HepG2 (cell line): ENCODE results near the gene NEMF. TPM values are rescaled to one million over a fixed set of nuclear protein-coding genes. Genes with fewer than 3 reads are reported as not detected.
"Not testable (repeated sequence)": the region's sequence is repeated elsewhere in the genome, so short reads cannot be mapped to it uniquely, and the experiment has no call there.

Source experiments
- ATAC-seq: fragments of 200-7000 bp; cut with Tn5 transposase; 3 replicates; pipeline ENCODE4 v1.9.1; 2020; ENCODE audit warnings: mild to moderate bottlenecking, moderate library complexity
- BruUV-seq: library from RNA; stranded (reverse); fragments of 400-500 nt; replicated peaks from 2 replicates; lab custom pipeline; 2021; lab: Mats Ljungman, UMichigan
- CTCF ChIA-PET: fragments of 300-600 bp; formaldehyde crosslinking; extraction: SDS; loops from one replicate; lab custom pipeline; 2021; ENCODE audit warnings: low total read pairs, inconsistent platforms, low intra/inter-chr PET ratio; lab: Yijun Ruan, JAX
- POLR2A ChIA-PET: fragments of 350-600 bp; sonication (Branson Sonifier 250); formaldehyde crosslinking; loops from one replicate; lab custom pipeline; 2020; ENCODE audit warnings: antibody characterized with exemption, inconsistent platforms; lab: Yijun Ruan, JAX
- DNase-seq: peaks from one replicate; pipeline ENCODE4 v3.0.0-alpha.2; 2015; ENCODE audit warnings: low spot score
- FAIRE-seq: peaks from 3 replicates; lab custom pipeline; 2011; peaks lifted over from hg19 to GRCh38; lab: Jason Lieb, UNC
- H2AFZ ChIP-seq: one replicate; pipeline ENCODE4 v1.6.1; 2011; ENCODE audit warnings: low read length, inconsistent platforms
- H3K27ac ChIP-seq: fragments of 300-600 bp; 3 replicates; pipeline ENCODE4 v1.8.0; 2011; ENCODE audit warnings: mixed run types, mild to moderate bottlenecking, mixed read lengths, low read length, inconsistent platforms; ENCODE audit not compliant: insufficient read depth; ENCODE audit errors: extremely low read length
- H3K27me3 ChIP-seq, 2 experiments: fragments of 200-600 bp in 1 of 2; 2 replicates in 1 of 2; 3 replicates in 1 of 2; pipeline versions ENCODE4 v1.6.0 to v1.8.0; 2011; ENCODE audit warnings: low read length in 2 of 2, mild to moderate bottlenecking in 2 of 2, moderate library complexity in 2 of 2, inconsistent platforms in 1 of 2; ENCODE audit not compliant: insufficient read depth in 2 of 2, control insufficient read depth in 1 of 2
- H3K36me3 ChIP-seq, 2 experiments: fragments of 200-600 bp in 1 of 2; replicated peaks in 1 of 2; 2 replicates in 1 of 2; 3 replicates in 1 of 2; pipeline versions ENCODE4 v1.5.1 to v1.8.0; 2011; ENCODE audit warnings: low read length in 2 of 2, inconsistent platforms in 1 of 2; ENCODE audit not compliant: insufficient read depth in 2 of 2, control insufficient read depth in 1 of 2
- H3K4me1 ChIP-seq: 2 replicates; pipeline ENCODE4 v1.5.1; 2012; ENCODE audit warnings: low read length, inconsistent platforms; ENCODE audit not compliant: insufficient read depth
- H3K4me2 ChIP-seq: 2 replicates; pipeline ENCODE4 v1.6.0; 2011; ENCODE audit warnings: low read depth, low read length, inconsistent platforms
- H3K4me3 ChIP-seq, 3 experiments: fragments of 200-600 bp in 1 of 3; sonication (generic), shearing (Covaris generic) in 1 of 3; replicated peaks in 1 of 3; 2 replicates each; pipeline ENCODE4 v1.5.1; 2011 to 2016; ENCODE audit warnings: low read length in 3 of 3, inconsistent platforms in 2 of 3, low read depth in 2 of 3, mild to moderate bottlenecking in 2 of 3, control low read depth in 1 of 3, mixed read lengths in 1 of 3; ENCODE audit not compliant: insufficient read depth in 1 of 3
- H3K79me2 ChIP-seq: one replicate; pipeline ENCODE4 v1.6.1; 2011; ENCODE audit warnings: low read length, inconsistent platforms; ENCODE audit not compliant: insufficient read depth
- H3K9ac ChIP-seq: 2 replicates; pipeline ENCODE4 v1.6.0; 2011; ENCODE audit warnings: mild to moderate bottlenecking, low read depth, low read length, inconsistent platforms; ENCODE audit not compliant: insufficient read depth
- H3K9me3 ChIP-seq: 2 replicates; pipeline ENCODE4 v1.5.1; 2012; ENCODE audit warnings: mild to moderate bottlenecking, low read length
- H4K20me1 ChIP-seq: 2 replicates; pipeline ENCODE4 v1.6.0; 2011; ENCODE audit warnings: inconsistent platforms, mild to moderate bottlenecking, low read length, moderate library complexity; ENCODE audit not compliant: insufficient read depth
- ATF7 ChIP-seq, 2 experiments: fragments of 450-650 bp in 1 of 2; sonication (generic) in 1 of 2; formaldehyde crosslinking in 1 of 2; IDR thresholded peaks; 2 replicates each; pipeline versions ENCODE4 v1.4.0 to v1.6.1; 2016 to 2020; ENCODE audit warnings: antibody characterized with exemption in 1 of 2, mild to moderate bottlenecking in 1 of 2, missing genetic modification reagents in 1 of 2
- FOXC1 ChIP-seq: sonication (generic); formaldehyde crosslinking; IDR thresholded peaks from 2 replicates; pipeline ENCODE4 v1.8.0; 2022; ENCODE audit warnings: mild to moderate bottlenecking, missing genetic modification reagents, borderline replicate concordance
- KLF15 ChIP-seq: sonication (generic); formaldehyde crosslinking; IDR thresholded peaks from 2 replicates; pipeline ENCODE4 v1.8.1; 2023; ENCODE audit warnings: borderline replicate concordance, mild to moderate bottlenecking, inconsistent platforms, missing genetic modification reagents, mixed read lengths
- MAFF ChIP-seq: IDR thresholded peaks from 2 replicates; pipeline ENCODE4 v1.6.1; 2011; ENCODE audit warnings: low read depth, low read length, improper control_type of control experiment
- MAFK ChIP-seq, 2 experiments: IDR thresholded peaks in 1 of 2; conservative IDR thresholded peaks in 1 of 2; 2 replicates each; pipeline ENCODE4 v1.6.1; 2011; ENCODE audit warnings: improper control_type of control experiment in 2 of 2, low read length in 2 of 2
- MIXL1 ChIP-seq: IDR thresholded peaks from 2 replicates; pipeline ENCODE4 v1.6.1; 2016
- RBFOX2 ChIP-seq: fragments of 200-400 bp; formaldehyde crosslinking; IDR thresholded peaks from 2 replicates; pipeline ENCODE4 v1.6.1; 2017; ENCODE audit warnings: low read depth, mild to moderate bottlenecking, low read length
- ZNF34 ChIP-seq: sonication (generic); formaldehyde crosslinking; IDR thresholded peaks from 2 replicates; pipeline ENCODE4 v1.4.0; 2020; ENCODE audit warnings: mild to moderate bottlenecking, missing genetic modification reagents, borderline replicate concordance
- ZNF629 ChIP-seq: sonication (generic); formaldehyde crosslinking; conservative IDR thresholded peaks from 2 replicates; pipeline ENCODE4 v1.5.0; 2020; ENCODE audit warnings: missing genetic modification reagents
- WGBS: methylation state at CpG from one replicate; pipeline ENCODE4 v1.1.6; 2017; ENCODE audit warnings: low lambda C conversion rate; 5-methylcytosine and 5-hydroxymethylcytosine counted together
- in situ Hi-C: cut with HindIII; loops from 2 replicates; pipeline ENCODE4 v1.10.0; 2017; ENCODE audit warnings: low pct_unique_long_range_greater_than_20kb; ENCODE audit not compliant: extremely low pct_ligation_motif_present
- intact Hi-C: fragments of 100-400 bp; cut with micrococcal nuclease; formaldehyde crosslinking; loops from one replicate; pipeline ENCODE4 v1.10.0; 2022; ENCODE audit not compliant: unreplicated experiment
- polyA plus RNA-seq, 8 experiments: library from polyadenylated mRNA; depleted of rRNA in 3 of 8; stranded (reverse) in 7 of 8; unstranded in 1 of 8; fragments of >200 nt; fragmentation: Illumina TruSeq in 4 of 8; extraction: Trizol in 4 of 8; gene quantifications; 2 replicates each; pipeline versions ENCODE4 v1.2.1 to v1.2.3, GENCODE V29; 2011 to 2016; ENCODE audit warnings: low read depth in 4 of 8, missing spikeins in 1 of 8, mixed read lengths in 1 of 8; ENCODE audit not compliant: insufficient read depth in 1 of 8
- total RNA-seq, 5 experiments: library from RNA; depleted of rRNA; stranded (reverse); fragments of >200 nt; fragmentation: Illumina TruSeq; extraction: Trizol; gene quantifications; 2 replicates each; pipeline ENCODE4 v1.2.3, GENCODE V29; 2016; ENCODE audit warnings: low read depth in 1 of 5
- TF ChIP-seq, protein P1 (sequence below): sonication (generic); formaldehyde crosslinking; IDR thresholded peaks from 2 replicates; pipeline ENCODE4 v1.8.1; 2023; ENCODE audit warnings: mild to moderate bottlenecking, missing genetic modification reagents, borderline replicate concordance

The NEMF gene
- total and polyA plus RNA-seq, 2 of the 13 experiments (the other 11 are each of a cell fraction or from before 2014, with no cell fraction given), result 21.3 to 57.9 TPM

DNA sequence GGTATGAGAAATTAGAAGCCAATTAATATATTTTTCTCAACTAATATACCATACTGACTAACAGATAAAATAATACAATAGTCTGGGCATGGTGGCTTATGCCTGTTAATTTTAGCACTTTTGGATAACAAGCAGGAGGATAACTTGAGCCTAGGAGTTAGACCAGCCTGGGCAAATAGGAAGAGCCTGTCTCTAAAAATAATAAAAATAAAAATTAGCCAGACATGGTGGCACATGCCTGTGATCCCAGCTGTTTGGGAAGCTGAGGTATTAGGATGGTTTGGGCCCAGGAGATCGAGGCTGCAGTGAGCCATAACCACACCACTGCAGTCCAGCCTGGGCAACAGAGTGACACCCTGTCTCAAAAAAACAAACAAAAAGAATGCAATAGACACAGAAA lies 60.0 kb downstream of the NEMF start (continued):
- TF ChIP-seq, protein P1, sequence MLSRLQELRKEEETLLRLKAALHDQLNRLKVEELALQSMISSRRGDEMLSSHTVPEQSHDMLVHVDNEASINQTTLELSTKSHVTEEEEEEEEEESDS, result no peak

DNA sequence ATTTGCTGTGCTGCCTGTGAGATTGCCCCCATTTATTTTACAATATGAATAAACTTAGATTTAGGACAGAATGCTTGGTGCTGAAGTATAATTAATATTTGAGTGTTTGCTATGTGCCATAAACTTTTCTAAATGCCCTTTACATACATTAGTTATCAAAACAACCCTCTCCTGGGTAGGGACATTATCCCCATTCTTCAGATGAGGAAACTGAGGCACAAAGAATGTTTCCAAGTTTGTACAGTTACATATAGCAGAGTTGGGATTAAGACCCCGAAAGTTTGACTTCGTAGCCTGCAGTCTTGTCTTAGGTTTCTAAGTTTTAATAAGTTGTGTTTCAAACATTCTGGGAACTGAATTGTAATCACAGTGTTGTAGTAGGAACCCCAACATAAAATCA lies 66.3 kb downstream of the NEMF start:
- no peak for DNase-seq
- in situ Hi-C loops, result loop anchor here (5.0 kb wide), 1 partner anchor 46 kb away; no protein-coding TSS in a partner anchor
- peaks cover 14 to 86% of the 10 kb centered on the region in 2 experiments for H3K36me3 ChIP-seq
- H3K79me2 ChIP-seq, result no peaks in the 10 kb centered on the region
- CTCF ChIA-PET, result no interaction called here
- H3K27me3 ChIP-seq, result no peaks in the 10 kb centered on the region
- no peak for TF ChIP-seq MIXL1
- peak; percentile 73 for TF ChIP-seq ZNF629 (CRISPR knock-in tag)
- 97% methylated on average over 2 of the region's 2 CpGs for WGBS
- ATAC-seq, result no peak
- H3K9me3 ChIP-seq, result no peaks in the 10 kb centered on the region
- H4K20me1 ChIP-seq, result no peaks in the 10 kb centered on the region
- intact Hi-C loops, result no loop called here
- no peak overlapping the region for H2AFZ ChIP-seq
- H3K9ac ChIP-seq, result no peak overlapping the region
- H3K27ac ChIP-seq, result no peak overlapping the region
- H3K4me2 ChIP-seq, result no peak overlapping the region
- no peak overlapping the region for H3K4me3 ChIP-seq
- H3K4me1 ChIP-seq, result no peaks in the 10 kb centered on the region
- POLR2A ChIA-PET, result no interaction called here
- no peak for FAIRE-seq
- BruUV-seq, result no TSS peak

DNA sequence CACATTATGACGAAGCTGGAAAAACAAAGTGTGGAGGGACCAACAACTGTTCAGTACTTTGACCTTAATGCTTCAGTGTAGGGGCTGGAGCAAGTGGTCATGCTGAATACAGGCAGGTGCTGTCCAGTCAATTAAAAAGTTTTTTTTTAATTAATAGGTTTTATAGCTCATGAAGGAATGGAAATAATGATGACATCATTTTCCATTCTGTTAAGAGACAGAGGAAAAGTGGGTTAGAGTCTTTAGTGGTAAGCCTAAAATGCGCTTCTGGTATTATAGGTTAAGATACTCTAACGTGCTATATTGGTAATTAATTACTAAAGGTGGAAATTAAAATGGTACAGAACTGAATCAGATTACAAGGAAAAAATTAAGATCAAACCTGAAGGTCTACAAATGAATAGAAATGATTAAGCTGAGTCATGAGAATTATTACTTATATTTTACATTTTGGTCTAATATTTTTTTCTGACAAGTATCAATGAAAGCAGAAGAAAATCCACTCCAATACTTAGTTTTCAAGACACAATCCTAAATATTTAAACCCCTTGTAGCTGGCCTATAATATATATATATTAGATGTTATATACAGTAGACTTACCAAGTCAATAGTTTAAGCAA lies 69.1 kb downstream of the NEMF start:
- H2AFZ ChIP-seq, result no peak overlapping the region
- no peaks in the 10 kb centered on the region for H3K79me2 ChIP-seq
- in situ Hi-C loops, result no loop called here
- no peak overlapping the region for H3K9ac ChIP-seq
- CTCF ChIA-PET, result no interaction called here
- peak; percentile 21 to 79; a peak in 2 of 4 replicates for TF ChIP-seq MAFK (conservative IDR thresholded peaks at IDR 0.05 in 1 of 2, IDR thresholded peaks at IDR 0.05 in 1 of 2; ENCODE audit: low read length in 2 of 2)
- no peak for TF ChIP-seq KLF15
- TF ChIP-seq MAFF, result peak; percentile 72; the same call in 1 of the 2 replicates
- peak; percentile 90 for TF ChIP-seq ATF7 (IDR thresholded peaks at IDR 0.05)
- TF ChIP-seq ATF7 (CRISPR knock-in tag; IDR thresholded peaks at IDR 0.05), result no peak
- no peak for TF ChIP-seq ZNF34 (CRISPR knock-in tag)
- peak; percentile 39; the same call in 1 of the 2 replicates for TF ChIP-seq RBFOX2
- no peak for TF ChIP-seq FOXC1 (CRISPR knock-in tag)
- POLR2A ChIA-PET, result interaction anchor here (4.9 kb wide), 1 partner anchor 12 kb away, joined by 36 read pairs; no protein-coding TSS in a partner anchor
- no peak overlapping the region for H3K27ac ChIP-seq
- H4K20me1 ChIP-seq, result no peaks in the 10 kb centered on the region
- DNase-seq (no peak), ATAC-seq (no peak), FAIRE-seq (no peak)
- intact Hi-C loops, result no loop called here
- H3K4me2 ChIP-seq, result no peak overlapping the region
- no peak overlapping the region for H3K4me3 ChIP-seq
- no peaks in the 10 kb centered on the region for H3K27me3 ChIP-seq
- H3K36me3 ChIP-seq, result peaks cover 10 to 90% of the 10 kb centered on the region in 2 experiments
- BruUV-seq, result no TSS peak
- 100% methylated on average over 3 of the region's 3 CpGs for WGBS
- no peaks in the 10 kb centered on the region for H3K9me3 ChIP-seq
- no peaks in the 10 kb centered on the region for H3K4me1 ChIP-seq

DNA sequence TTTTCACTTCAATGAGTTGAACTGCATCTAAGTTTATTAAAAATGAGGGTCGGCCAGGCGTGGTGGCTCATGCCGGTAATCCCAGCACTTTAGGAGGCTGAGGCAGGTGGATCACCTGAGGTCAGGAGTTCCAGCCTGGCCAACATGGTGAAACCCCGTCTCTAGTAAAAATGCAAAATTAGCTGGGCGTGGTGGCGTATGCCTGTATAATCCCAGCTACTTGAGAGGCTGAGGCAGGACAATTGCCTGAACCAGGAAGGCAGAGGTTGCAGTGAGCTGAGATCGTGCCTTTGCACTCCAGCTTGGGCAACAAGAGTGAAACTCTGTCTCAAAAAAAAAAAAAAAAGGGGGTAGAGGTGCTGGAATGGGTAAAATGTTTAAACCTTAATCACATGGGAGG lies 71.5 kb downstream of the NEMF start:
- H3K27ac ChIP-seq, FAIRE-seq, H3K27me3 ChIP-seq, H4K20me1 ChIP-seq, BruUV-seq, H3K4me2 ChIP-seq, in situ Hi-C loops, intact Hi-C loops, ATAC-seq, DNase-seq, H3K9me3 ChIP-seq, CTCF ChIA-PET, H3K4me3 ChIP-seq, H2AFZ ChIP-seq, H3K4me1 ChIP-seq, H3K79me2 ChIP-seq, H3K9ac ChIP-seq: not testable (repeated sequence)
- peaks cover 9 to 82% of the 10 kb centered on the region in 2 experiments for H3K36me3 ChIP-seq
- POLR2A ChIA-PET, result interaction anchor here (1.1 to 4.9 kb wide), 4 partner anchors 10 to 150 kb away, joined by 3 to 36 read pairs (median 6); partner anchors contain the start of genes DNAAF2 and KLHDC2
- 96% methylated on average over 7 of the region's 7 CpGs for WGBS
